Measurements from ENCODE around the gene NCOA3.

DNA sequence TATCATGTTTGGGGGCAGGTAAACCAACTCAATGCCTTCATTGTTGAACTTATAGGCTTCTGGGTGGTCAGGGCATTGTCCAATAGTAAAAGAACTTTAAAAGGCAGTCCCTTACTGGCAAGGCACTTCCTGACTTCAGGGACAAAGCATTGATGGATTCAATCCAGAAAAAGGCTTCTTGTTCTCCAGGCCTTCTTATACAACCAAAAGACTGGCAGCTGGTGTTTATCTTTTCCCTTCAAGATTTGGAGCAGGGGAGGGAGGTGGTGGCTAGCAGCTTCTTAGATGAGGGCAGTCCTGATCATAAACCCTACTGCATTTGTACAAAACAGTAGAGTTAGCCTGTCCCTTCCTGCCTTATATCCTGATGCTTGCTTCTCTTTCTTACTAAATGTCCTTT is 57.5 kb downstream of the NCOA3 start:
- TF ChIP-seq EZH2 (IDR thresholded peaks at IDR 0.05) (no peak), CEBPB (IDR thresholded peaks at IDR 0.05; ENCODE audit: low read depth) (no peak), EGR1 (IDR thresholded peaks at IDR 0.05; ENCODE audit: low read depth) (no peak), POLR2AphosphoS5 (IDR thresholded peaks at IDR 0.05; ENCODE audit: low read depth, low read length) (no peak), EZH2phosphoT487 (IDR thresholded peaks at IDR 0.05; ENCODE audit: borderline replicate concordance) (no peak), ELF1 (IDR thresholded peaks at IDR 0.05; ENCODE audit: borderline replicate concordance, low read depth) (no peak), SP1 (IDR thresholded peaks at IDR 0.05; ENCODE audit: low read depth) (no peak), ZFX (IDR thresholded peaks at IDR 0.05) (no peak)
- TF ChIP-seq, protein P1, sequence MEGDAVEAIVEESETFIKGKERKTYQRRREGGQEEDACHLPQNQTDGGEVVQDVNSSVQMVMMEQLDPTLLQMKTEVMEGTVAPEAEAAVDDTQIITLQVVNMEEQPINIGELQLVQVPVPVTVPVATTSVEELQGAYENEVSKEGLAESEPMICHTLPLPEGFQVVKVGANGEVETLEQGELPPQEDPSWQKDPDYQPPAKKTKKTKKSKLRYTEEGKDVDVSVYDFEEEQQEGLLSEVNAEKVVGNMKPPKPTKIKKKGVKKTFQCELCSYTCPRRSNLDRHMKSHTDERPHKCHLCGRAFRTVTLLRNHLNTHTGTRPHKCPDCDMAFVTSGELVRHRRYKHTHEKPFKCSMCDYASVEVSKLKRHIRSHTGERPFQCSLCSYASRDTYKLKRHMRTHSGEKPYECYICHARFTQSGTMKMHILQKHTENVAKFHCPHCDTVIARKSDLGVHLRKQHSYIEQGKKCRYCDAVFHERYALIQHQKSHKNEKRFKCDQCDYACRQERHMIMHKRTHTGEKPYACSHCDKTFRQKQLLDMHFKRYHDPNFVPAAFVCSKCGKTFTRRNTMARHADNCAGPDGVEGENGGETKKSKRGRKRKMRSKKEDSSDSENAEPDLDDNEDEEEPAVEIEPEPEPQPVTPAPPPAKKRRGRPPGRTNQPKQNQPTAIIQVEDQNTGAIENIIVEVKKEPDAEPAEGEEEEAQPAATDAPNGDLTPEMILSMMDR (IDR thresholded peaks at IDR 0.05 in 2 of 3, conservative IDR thresholded peaks at IDR 0.05 in 1 of 3; ENCODE audit: borderline replicate concordance in 1 of 3, insufficient read depth in 1 of 3, low read depth in 2 of 3, low read length in 2 of 3) = no peak

Measured in HCT116 (cell line).